Panc1 (cell line): Measurements from ENCODE around the gene TFB2M.

Source experiments
- CTCF ChIP-seq: fragments of 450-650 bp; IDR thresholded peaks from 2 replicates; pipeline ENCODE4 v1.5.1; 2017; ENCODE audit warnings: mild to moderate bottlenecking
- POLR2AphosphoS5 ChIP-seq: IDR thresholded peaks from 2 replicates; pipeline ENCODE4 v1.6.1; 2012; ENCODE audit warnings: mild to moderate bottlenecking, low read depth, low read length, moderate library complexity
- REST ChIP-seq, 2 experiments: IDR thresholded peaks; 2 replicates each; pipeline ENCODE4 v1.6.1; 2011 to 2012; ENCODE audit warnings: low read depth in 2 of 2, control low read depth in 1 of 2, low read length in 1 of 2, mild to moderate bottlenecking in 1 of 2, moderate library complexity in 1 of 2; ENCODE audit not compliant: insufficient read depth in 1 of 2
- SIN3A ChIP-seq: IDR thresholded peaks from 2 replicates; pipeline ENCODE4 v1.6.1; 2012; ENCODE audit warnings: low read depth, mild to moderate bottlenecking, low read length, moderate library complexity, borderline replicate concordance; ENCODE audit not compliant: insufficient read depth
- TCF7L2 ChIP-seq: IDR thresholded peaks from 2 replicates; pipeline ENCODE4 v1.6.1; 2011; ENCODE audit warnings: mild to moderate bottlenecking, low read depth, low read length, inconsistent platforms

GRCh38 chr1:246549665-246550064, 16.4 kb downstream of the TFB2M start:
- TF ChIP-seq CTCF (no peak), POLR2AphosphoS5 (no peak), SIN3A (no peak), TCF7L2 (no peak), REST (IDR thresholded peaks at IDR 0.05; ENCODE audit: insufficient read depth in 1 of 2, low read depth in 2 of 2, low read length in 1 of 2) (no peak)
